Body of pancreas (tissue), 4 donors: Measurements from ENCODE around the gene HEXIM1.

ENCODE experiments used
- CTCF ChIP-seq, 7 experiments: fragments of 450-650 bp in 4 of 7; fragments of 200-600 bp in 3 of 7; sonication (generic) in 3 of 7; IDR thresholded peaks; one replicate each; pipeline ENCODE4 v1.5.1; 2016 to 2019; ENCODE audit warnings: antibody characterized with exemption in 7 of 7
- POLR2A ChIP-seq, 3 donors: fragments of 450-650 bp; IDR thresholded peaks; one replicate each; pipeline ENCODE4 v1.6.1; 2016; ENCODE audit warnings: antibody characterized with exemption in 3 of 3, mild to moderate bottlenecking in 2 of 3

- TF ChIP-seq CTCF (IDR thresholded peaks at IDR 0.05) (no peak), POLR2A (IDR thresholded peaks at IDR 0.05) (no peak)
Measured at GRCh38 chr17:45197108-45197507, 48.8 kb downstream of the HEXIM1 start.
